H1 (cell line): ENCODE data around the gene SLC4A1AP. TPM values are rescaled to one million over a fixed set of nuclear protein-coding genes. Genes with fewer than 3 reads are reported as not detected.

Source experiments
- CTCF ChIA-PET: fragments of 300-600 bp; sonication (Branson Sonifier 250); formaldehyde crosslinking; loops from one replicate; lab custom pipeline; 2021; ENCODE audit not compliant: partially characterized antibody; lab: Charles Lee
- POLR2A ChIA-PET: fragments of 300-600 bp; sonication (Branson Sonifier 250); formaldehyde crosslinking; loops from one replicate; lab custom pipeline; 2021; ENCODE audit warnings: inconsistent platforms; ENCODE audit not compliant: partially characterized antibody; lab: Charles Lee
- DNase-seq, 2 experiments: peaks; one replicate each; pipeline versions ENCODE4 v3.0.0 to v3.0.0-alpha.2; 2010 to 2022; ENCODE audit warnings: low spot score in 2 of 2, low read depth in 1 of 2, mixed read lengths in 1 of 2
- FAIRE-seq: peaks from 2 replicates; lab custom pipeline; 2011; peaks lifted over from hg19 to GRCh38; lab: Jason Lieb, UNC
- H2AFZ ChIP-seq: 2 replicates; pipeline ENCODE4 v1.8.1; 2012; ENCODE audit warnings: low read length, inconsistent platforms
- H2AK5ac ChIP-seq: 2 replicates; pipeline ENCODE4 v1.6.1; 2013; ENCODE audit warnings: low read depth, low read length
- H2BK120ac ChIP-seq: replicated peaks from 2 replicates; pipeline ENCODE3; 2013; ENCODE audit warnings: low read depth, low read length, inconsistent platforms
- H2BK12ac ChIP-seq: 2 replicates; pipeline ENCODE4 v1.6.1; 2013; ENCODE audit warnings: low read depth, low read length
- H2BK15ac ChIP-seq: 2 replicates; pipeline ENCODE4 v1.6.1; 2013; ENCODE audit warnings: low read length
- H2BK20ac ChIP-seq: 2 replicates; pipeline ENCODE4 v1.6.1; 2013; ENCODE audit warnings: low read length
- H2BK5ac ChIP-seq: 2 replicates; pipeline ENCODE4 v1.6.1; 2013; ENCODE audit warnings: low read depth, low read length
- H3K14ac ChIP-seq: 2 replicates; pipeline ENCODE4 v1.6.1; 2013; ENCODE audit warnings: inconsistent platforms; ENCODE audit not compliant: insufficient read length
- H3K18ac ChIP-seq: 2 replicates; pipeline ENCODE4 v1.6.1; 2013; ENCODE audit warnings: low read length; ENCODE audit errors: extremely low read depth
- H3K23ac ChIP-seq: 2 replicates; pipeline ENCODE4 v1.6.1; 2013; ENCODE audit warnings: inconsistent platforms; ENCODE audit not compliant: insufficient read length
- H3K23me2 ChIP-seq: 2 replicates; pipeline ENCODE4 v1.6.1; 2013; ENCODE audit warnings: low read depth, low read length
- H3K27ac ChIP-seq: 2 replicates; pipeline ENCODE4 v1.6.1; 2011; ENCODE audit warnings: low read depth, low read length, inconsistent platforms
- H3K27me3 ChIP-seq, 4 experiments: replicated peaks in 1 of 4; 1 replicate in 1 of 4; 2 replicates in 3 of 4; pipeline versions ENCODE4 v1.6.1 to v1.8.1; 2011 to 2013; ENCODE audit warnings: low read length in 3 of 4, mild to moderate bottlenecking in 3 of 4, inconsistent platforms in 2 of 4, mixed read lengths in 2 of 4, moderate library complexity in 1 of 4; ENCODE audit not compliant: control insufficient read depth in 3 of 4, insufficient read depth in 3 of 4; ENCODE audit errors: extremely low read depth in 1 of 4
- H3K36me3 ChIP-seq, 4 experiments: 2 replicates each; pipeline versions ENCODE4 v1.6.1 to v1.8.1; 2011 to 2013; ENCODE audit warnings: mild to moderate bottlenecking in 4 of 4, low read length in 3 of 4, moderate library complexity in 2 of 4, control low read depth in 1 of 4, inconsistent platforms in 1 of 4; ENCODE audit not compliant: insufficient read depth in 4 of 4, control insufficient read depth in 2 of 4
- H3K4ac ChIP-seq: replicated peaks from 2 replicates; pipeline ENCODE3; 2013; ENCODE audit warnings: low read length, low read depth, mixed read lengths, inconsistent platforms; ENCODE audit not compliant: insufficient read length
- H3K4me1 ChIP-seq, 4 experiments: replicated peaks in 1 of 4; 1 replicate in 1 of 4; 2 replicates in 3 of 4; pipeline versions ENCODE4 v1.6.1 to v1.8.1; 2011 to 2013; ENCODE audit warnings: low read length in 3 of 4, inconsistent platforms in 2 of 4, mixed read lengths in 1 of 4; ENCODE audit not compliant: insufficient read depth in 4 of 4, control insufficient read depth in 3 of 4
- H3K4me2 ChIP-seq, 2 experiments: 2 replicates each; pipeline versions ENCODE4 v1.6.1 to v1.8.1; 2011 to 2013; ENCODE audit warnings: low read depth in 2 of 2, low read length in 2 of 2, control low read depth in 1 of 2, inconsistent platforms in 1 of 2, mild to moderate bottlenecking in 1 of 2; ENCODE audit not compliant: insufficient read depth in 1 of 2
- H3K4me3 ChIP-seq, 4 experiments: fragments of 200-600, 300-600 bp in 1 of 4; sonication (generic), shearing (Covaris generic), sonication (Bioruptor Twin) in 1 of 4; 2 replicates each; pipeline versions ENCODE4 v1.5.1 to v1.8.1; 2011 to 2016; ENCODE audit warnings: low read length in 4 of 4, low read depth in 3 of 4, control low read depth in 2 of 4, inconsistent platforms in 2 of 4, mild to moderate bottlenecking in 2 of 4, mixed read lengths in 1 of 4, moderate library complexity in 1 of 4; ENCODE audit not compliant: insufficient read depth in 2 of 4; ENCODE audit errors: extremely low read depth in 1 of 4
- H3K56ac ChIP-seq: replicated peaks from 2 replicates; pipeline ENCODE3; 2013; ENCODE audit warnings: low read depth, mild to moderate bottlenecking, mixed read lengths, low read length, inconsistent platforms; ENCODE audit not compliant: insufficient read length
- H3K79me1 ChIP-seq: 2 replicates; pipeline ENCODE4 v1.6.1; 2013; ENCODE audit warnings: low read depth, low read length, control low read depth
- H3K79me2 ChIP-seq, 2 experiments: 2 replicates each; pipeline versions ENCODE4 v1.6.1 to v1.8.1; 2012 to 2013; ENCODE audit warnings: low read length in 2 of 2, mild to moderate bottlenecking in 2 of 2, inconsistent platforms in 1 of 2; ENCODE audit not compliant: insufficient read depth in 2 of 2, control insufficient read depth in 1 of 2
- H3K9ac ChIP-seq, 4 experiments: replicated peaks in 1 of 4; 1 replicate in 1 of 4; 2 replicates in 3 of 4; pipeline versions ENCODE4 v1.6.1 to v1.8.1; 2011 to 2013; ENCODE audit warnings: low read depth in 3 of 4, low read length in 3 of 4, control low read depth in 2 of 4, mild to moderate bottlenecking in 2 of 4, moderate library complexity in 2 of 4, inconsistent platforms in 1 of 4; ENCODE audit errors: extremely low read depth in 1 of 4
- H3K9me3 ChIP-seq, 2 experiments: 2 replicates each; pipeline versions ENCODE4 v1.6.1 to v1.8.1; 2012 to 2013; ENCODE audit warnings: mild to moderate bottlenecking in 2 of 2, moderate library complexity in 2 of 2, control low read depth in 1 of 2, inconsistent platforms in 1 of 2, low read depth in 1 of 2, low read length in 1 of 2, mixed read lengths in 1 of 2; ENCODE audit not compliant: insufficient read depth in 2 of 2
- H4K20me1 ChIP-seq, 2 experiments: replicated peaks in 1 of 2; 2 replicates each; pipeline versions ENCODE3 to v1.8.1; 2011 to 2013; ENCODE audit warnings: inconsistent platforms in 2 of 2, low read length in 2 of 2, mild to moderate bottlenecking in 1 of 2; ENCODE audit not compliant: insufficient read depth in 2 of 2, control insufficient read depth in 1 of 2
- H4K5ac ChIP-seq: 2 replicates; pipeline ENCODE4 v1.6.1; 2013; ENCODE audit warnings: low read length, low read depth, mixed read lengths, inconsistent platforms; ENCODE audit not compliant: insufficient read length
- H4K8ac ChIP-seq: 2 replicates; pipeline ENCODE4 v1.8.0; 2013; ENCODE audit warnings: mild to moderate bottlenecking, moderate library complexity, low read length, inconsistent platforms; ENCODE audit not compliant: insufficient read depth; ENCODE audit errors: extremely low read depth
- H4K91ac ChIP-seq: replicated peaks from 2 replicates; pipeline ENCODE3; 2013; ENCODE audit warnings: low read length, mixed read lengths, inconsistent platforms; ENCODE audit not compliant: insufficient read length
- CEBPB ChIP-seq: IDR thresholded peaks from 2 replicates; pipeline ENCODE4 v1.6.1; 2012; ENCODE audit warnings: low read depth, low read length
- EP300 ChIP-seq, 2 experiments: IDR thresholded peaks; 1 replicate in 1 of 2; 2 replicates in 1 of 2; pipeline ENCODE4 v1.6.1; 2011 to 2012; ENCODE audit warnings: low read depth in 2 of 2, low read length in 2 of 2, mild to moderate bottlenecking in 2 of 2, borderline replicate concordance in 1 of 2, inconsistent platforms in 1 of 2, moderate library complexity in 1 of 2
- MAFK ChIP-seq: IDR thresholded peaks from 2 replicates; pipeline ENCODE4 v1.6.1; 2012; ENCODE audit warnings: low read depth, mild to moderate bottlenecking, improper control_type of control experiment, low read length
- POLR2A ChIP-seq, 2 experiments: IDR thresholded peaks; 1 replicate in 1 of 2; 2 replicates in 1 of 2; pipeline ENCODE4 v1.6.1; 2011; ENCODE audit warnings: low read depth in 2 of 2, low read length in 2 of 2, mild to moderate bottlenecking in 2 of 2; ENCODE audit errors: control extremely low read depth in 1 of 2
- SP2 ChIP-seq: IDR thresholded peaks from 2 replicates; pipeline ENCODE4 v1.6.1; 2012; ENCODE audit warnings: mild to moderate bottlenecking, low read length, inconsistent platforms
- SRF ChIP-seq: IDR thresholded peaks from 2 replicates; pipeline ENCODE4 v1.6.1; 2011; ENCODE audit warnings: mild to moderate bottlenecking, low read depth, low read length, moderate library complexity
- SUZ12 ChIP-seq: fragments of 200-600 bp; sonication (generic); IDR thresholded peaks from 2 replicates; pipeline ENCODE4 v1.6.1; 2012; ENCODE audit warnings: mild to moderate bottlenecking, inconsistent platforms, low read length, moderate library complexity, mixed read lengths
- WGBS, 2 experiments: shearing (Covaris generic) in 1 of 2; methylation state at CpG; one replicate each; pipeline versions ENCODE4 v1.1.6 to v1.1.7; 2013 to 2015; ENCODE audit warnings: low lambda C conversion rate in 2 of 2, mixed read lengths in 2 of 2, inconsistent platforms in 1 of 2, low coverage in 1 of 2, missing lambda C conversion rate in 1 of 2; ENCODE audit not compliant: insufficient replicate concordance in 2 of 2, insufficient coverage in 1 of 2, insufficient read length in 1 of 2; ENCODE audit errors: extremely low coverage in 1 of 2, missing lambda C conversion rate in 1 of 2; 5-methylcytosine and 5-hydroxymethylcytosine counted together
- polyA plus RNA-seq, 7 experiments: library from polyadenylated mRNA; depleted of rRNA in 3 of 7; stranded (reverse) in 5 of 7; unstranded in 2 of 7; fragments of >200 nt in 5 of 7; fragments of 200-250 nt in 2 of 7; gene quantifications; 1 replicate in 5 of 7; 2 replicates in 1 of 7; 4 replicates in 1 of 7; pipeline versions ENCODE4 v1.2.1 to v1.2.3, GENCODE V29; 2011 to 2013; ENCODE audit warnings: missing spikeins in 2 of 7, mixed read lengths in 2 of 7
- total RNA-seq: library from RNA; stranded (reverse); fragmentation: NEBNext Ultra II Directional; extraction: Animal tissue kit (Norgen Biotek cat#: 25700); gene quantifications from 2 replicates; pipeline ENCODE4 v1.2.1, GENCODE V29; 2021
- TF ChIP-seq, protein P1 (sequence below), 3 experiments: IDR thresholded peaks; 1 replicate in 2 of 3; 2 replicates in 1 of 3; pipeline versions ENCODE4 v1.5.1 to v1.6.1; 2011; ENCODE audit warnings: low read length in 3 of 3, mild to moderate bottlenecking in 3 of 3, inconsistent platforms in 2 of 3, low read depth in 1 of 3, moderate library complexity in 1 of 3; ENCODE audit not compliant: insufficient read depth in 1 of 3; ENCODE audit errors: control extremely low read depth in 1 of 3
- TF ChIP-seq, protein P2 (sequence below): IDR thresholded peaks from 2 replicates; pipeline ENCODE4 v1.6.1; 2012; ENCODE audit warnings: inconsistent platforms

SLC4A1AP gene
- total and polyA plus RNA-seq, 2 of the 8 experiments (the other 6 are each of a cell fraction or from before 2014, with no cell fraction given): 8.1 to 18.4 TPM

DNA sequence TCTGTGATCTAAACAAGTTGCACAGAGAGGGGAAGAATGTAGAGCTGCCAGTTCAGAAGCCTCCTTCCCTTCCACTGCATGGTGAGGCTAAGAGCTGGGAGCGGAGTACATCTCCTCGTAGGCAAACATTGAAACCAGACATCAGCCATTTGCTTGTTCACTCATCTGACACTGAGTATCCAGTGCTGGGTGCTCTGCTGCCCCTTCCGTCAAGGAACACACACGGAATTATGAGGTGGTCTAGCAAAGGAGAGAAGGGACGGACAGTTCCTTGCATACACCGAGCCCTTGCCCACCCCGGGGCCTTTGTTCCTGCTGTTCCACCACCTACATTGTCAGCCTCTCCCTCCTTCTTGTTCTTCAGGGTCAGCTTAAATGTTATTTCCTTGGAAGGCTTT, 44.6 kb downstream of the SLC4A1AP start:
- CTCF ChIA-PET: interaction anchor here (1.2 to 3.3 kb wide), 2 partner anchors 15 to 137 kb away, joined by 3 to 18 read pairs; no protein-coding TSS in a partner anchor
- H3K36me3 ChIP-seq: no peaks in the 10 kb centered on the region

More for the DNA sequence above, 44.6 kb downstream of the SLC4A1AP start:
- Histone ChIP-seq H3K4me3 (no peak overlapping the region), H2BK20ac (no peak overlapping the region), H4K91ac (no peak overlapping the region), H3K4me1 (peaks cover 0 to 7% (median under 1%) of the 10 kb centered on the region in 4 experiments; a peak in 4 of 7 replicates), H3K79me2 (no peaks in the 10 kb centered on the region), H2AFZ (no peak overlapping the region), H3K27me3 (no peaks in the 10 kb centered on the region), H2BK5ac (no peak overlapping the region), H2BK15ac (no peak overlapping the region), H3K9me3 (no peaks in the 10 kb centered on the region), H3K9ac (no peak overlapping the region), H3K14ac (no peak overlapping the region), H3K79me1 (no peaks in the 10 kb centered on the region), H3K18ac (no peak overlapping the region), H4K5ac (no peak overlapping the region), H3K4me2 (no peak overlapping the region), H4K20me1 (no peaks in the 10 kb centered on the region), H2AK5ac (peak overlapping the region; percentile 59; the same call in 1 of the 2 replicates), H2BK120ac (no peak overlapping the region), H3K27ac (no peak overlapping the region), H3K23me2 (no peaks in the 10 kb centered on the region), H3K4ac (no peak overlapping the region), H3K23ac (no peak overlapping the region), H4K8ac (no peak overlapping the region), H2BK12ac (no peak overlapping the region), H3K56ac (no peak overlapping the region)
- POLR2A ChIA-PET: interaction anchor here (1.0 to 2.6 kb wide), 3 partner anchors 8 to 80 kb away, joined by 3 to 11 read pairs (median 3); partner anchors contain the start of gene CCDC121
- no peak for FAIRE-seq
- TF ChIP-seq SRF (no peak), SP2 (no peak), CEBPB (no peak), SUZ12 (no peak), EP300 (IDR thresholded peaks at IDR 0.05; ENCODE audit: borderline replicate concordance in 1 of 2, low read depth in 2 of 2, low read length in 2 of 2) (no peak), MAFK (no peak), POLR2A (IDR thresholded peaks at IDR 0.05; ENCODE audit: control extremely low read depth in 1 of 2, low read depth in 2 of 2, low read length in 2 of 2) (no peak)
- TF ChIP-seq, protein P1, sequence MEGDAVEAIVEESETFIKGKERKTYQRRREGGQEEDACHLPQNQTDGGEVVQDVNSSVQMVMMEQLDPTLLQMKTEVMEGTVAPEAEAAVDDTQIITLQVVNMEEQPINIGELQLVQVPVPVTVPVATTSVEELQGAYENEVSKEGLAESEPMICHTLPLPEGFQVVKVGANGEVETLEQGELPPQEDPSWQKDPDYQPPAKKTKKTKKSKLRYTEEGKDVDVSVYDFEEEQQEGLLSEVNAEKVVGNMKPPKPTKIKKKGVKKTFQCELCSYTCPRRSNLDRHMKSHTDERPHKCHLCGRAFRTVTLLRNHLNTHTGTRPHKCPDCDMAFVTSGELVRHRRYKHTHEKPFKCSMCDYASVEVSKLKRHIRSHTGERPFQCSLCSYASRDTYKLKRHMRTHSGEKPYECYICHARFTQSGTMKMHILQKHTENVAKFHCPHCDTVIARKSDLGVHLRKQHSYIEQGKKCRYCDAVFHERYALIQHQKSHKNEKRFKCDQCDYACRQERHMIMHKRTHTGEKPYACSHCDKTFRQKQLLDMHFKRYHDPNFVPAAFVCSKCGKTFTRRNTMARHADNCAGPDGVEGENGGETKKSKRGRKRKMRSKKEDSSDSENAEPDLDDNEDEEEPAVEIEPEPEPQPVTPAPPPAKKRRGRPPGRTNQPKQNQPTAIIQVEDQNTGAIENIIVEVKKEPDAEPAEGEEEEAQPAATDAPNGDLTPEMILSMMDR (IDR thresholded peaks at IDR 0.05; ENCODE audit: control extremely low read depth in 1 of 3, insufficient read depth in 1 of 3, low read depth in 1 of 3, low read length in 3 of 3): no peak
- TF ChIP-seq, protein P2, sequence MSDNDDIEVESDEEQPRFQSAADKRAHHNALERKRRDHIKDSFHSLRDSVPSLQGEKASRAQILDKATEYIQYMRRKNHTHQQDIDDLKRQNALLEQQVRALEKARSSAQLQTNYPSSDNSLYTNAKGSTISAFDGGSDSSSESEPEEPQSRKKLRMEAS: no peak
- DNase-seq: peak in 1 of 2 experiments; percentile 34
- 85% methylated on average over 6 of the region's 7 CpGs; no CpG with 5 or more reads in 1 of the 2 experiments for WGBS, 2 experiments
